Prostate gland (tissue), 2 donors: ENCODE measurements around the gene NMRK2. TPM values are rescaled to one million over a fixed set of nuclear protein-coding genes. Genes with fewer than 3 reads are reported as not detected.

ENCODE experiments used
- DNase-seq: peaks from one replicate; pipeline ENCODE4 v3.0.0-alpha.2; 2019; ENCODE audit warnings: low spot score
- H3K27ac ChIP-seq, 2 donors: fragments of 200-600 bp; sonication (generic); 2 replicates each; pipeline ENCODE4 v1.5.1; 2017 to 2019
- H3K27me3 ChIP-seq: fragments of 200-600 bp; sonication (generic); replicated peaks from 2 replicates; pipeline ENCODE4 v1.5.1; 2019; ENCODE audit not compliant: insufficient read depth
- H3K36me3 ChIP-seq, 2 donors: fragments of 200-600 bp; sonication (generic); 1 replicate in 1 of 2; 2 replicates in 1 of 2; pipeline versions ENCODE4 v1.5.1 to v1.8.1; 2017 to 2019
- H3K4me1 ChIP-seq: fragments of 200-600 bp; sonication (generic); replicated peaks from 2 replicates; pipeline ENCODE4 v1.5.1; 2019
- H3K4me3 ChIP-seq, 2 donors: fragments of 200-600 bp; sonication (generic); 2 replicates each; pipeline ENCODE4 v1.5.1; 2017 to 2019
- H3K9me3 ChIP-seq: fragments of 200-600 bp; sonication (generic); 2 replicates; pipeline ENCODE4 v1.5.1; 2017
- CTCF ChIP-seq, 4 experiments: fragments of 200-600 bp in 2 of 4; fragments of 450-650 bp in 2 of 4; sonication (generic) in 2 of 4; IDR thresholded peaks; 1 replicate in 3 of 4; 2 replicates in 1 of 4; pipeline ENCODE4 v1.5.1; 2016 to 2019; ENCODE audit warnings: antibody characterized with exemption in 4 of 4, mild to moderate bottlenecking in 2 of 4, moderate library complexity in 2 of 4
- POLR2A ChIP-seq: fragments of 450-650 bp; IDR thresholded peaks from one replicate; pipeline ENCODE4 v1.6.1; 2016; ENCODE audit warnings: antibody characterized with exemption, mild to moderate bottlenecking
- POLR2AphosphoS5 ChIP-seq: sonication (generic); formaldehyde crosslinking; IDR thresholded peaks from one replicate; pipeline ENCODE4 v1.6.1; 2017; ENCODE audit warnings: antibody characterized with exemption
- WGBS: methylation state at CpG from one replicate; pipeline ENCODE4 v1.1.5; 2018; 5-methylcytosine and 5-hydroxymethylcytosine counted together
- intact Hi-C: fragments of 100-400 bp; cut with DNase I; formaldehyde crosslinking; loops from one replicate; pipeline ENCODE4 v1.14.2; 2022
- total RNA-seq, 2 donors: library from RNA; depleted of rRNA; stranded (reverse); fragments of >200 nt; gene quantifications; one replicate each; pipeline ENCODE4 v1.1.0, GENCODE V29; 2016

The NMRK2 gene
- total RNA-seq, 2 donors from 2014 or later, result 0.64 to 1.8 TPM

DNA sequence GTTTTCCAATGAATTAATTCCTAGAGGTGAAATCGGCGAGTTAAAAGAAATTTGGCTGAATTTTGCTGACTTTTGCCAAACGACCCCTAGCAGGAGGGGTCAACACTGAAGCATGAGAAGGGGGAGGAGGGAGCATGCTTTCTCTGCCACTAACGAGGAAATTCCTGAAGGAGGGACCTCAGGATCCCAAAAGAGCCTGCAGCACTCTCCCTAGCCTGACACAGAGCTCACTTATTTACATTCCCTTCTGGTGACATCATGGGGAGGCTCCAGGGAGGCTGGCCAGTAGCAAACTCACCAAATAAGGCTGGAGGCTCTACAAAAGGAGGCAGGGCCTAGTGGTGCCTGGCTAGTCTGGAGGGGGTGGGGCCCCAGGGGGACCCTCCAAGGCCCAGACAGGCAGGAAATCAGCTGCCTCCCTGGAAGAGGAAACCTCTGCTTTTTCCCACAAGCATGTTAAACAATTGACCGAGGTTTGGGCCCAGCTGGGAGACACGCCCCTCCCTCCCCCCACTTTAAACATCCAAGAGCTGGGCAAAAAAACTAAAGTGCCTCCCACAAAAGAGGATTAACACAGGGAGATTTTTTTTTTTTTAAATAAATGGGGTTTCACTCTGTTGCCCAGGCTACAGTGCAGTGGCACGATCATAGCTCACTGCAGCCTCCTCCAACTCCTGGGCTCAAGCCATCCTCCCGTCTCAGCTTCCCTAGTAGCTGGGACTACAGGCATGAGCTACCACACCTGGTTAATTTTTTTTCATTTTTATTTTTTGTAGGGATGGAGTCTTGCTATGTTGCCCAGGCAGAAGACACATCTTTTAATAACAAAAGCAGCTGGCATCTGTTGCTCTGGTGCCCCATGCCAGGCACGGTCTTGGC is 35.9 kb downstream of the NMRK2 start:
- H3K9me3 ChIP-seq, result no peaks in the 10 kb centered on the region
- DNase-seq, result peak; percentile 92
- WGBS, result 23% methylated on average over 9 of the region's 9 CpGs
- H3K4me3 ChIP-seq, result peak overlapping the region in 1 of 2 donors; percentile 97
- H3K36me3 ChIP-seq, result peaks cover 4 to 9% of the 10 kb centered on the region in 2 donors
- H3K4me1 ChIP-seq, result peaks cover 7% of the 10 kb centered on the region
- peak; percentile 65 for TF ChIP-seq POLR2A
- peak in 1 of 4 experiments; percentile 1 for TF ChIP-seq CTCF (IDR thresholded peaks at IDR 0.05)
- TF ChIP-seq POLR2AphosphoS5, result peak; percentile 99
- H3K27ac ChIP-seq, result peak overlapping the region; percentile 94 to 97
- intact Hi-C loops, result no loop called here
- no peaks in the 10 kb centered on the region for H3K27me3 ChIP-seq

- TF ChIP-seq POLR2A (peak; percentile 37), POLR2AphosphoS5 (no peak), CTCF (IDR thresholded peaks at IDR 0.05) (no peak)
- DNase-seq, result no peak
- intact Hi-C loops, result loop anchor here (2.0 kb wide), 1 partner anchor 15 kb away; the partner anchor contains the start of gene EEF2
Measured at GRCh38 chr19:3969435-3970312, 36.8 kb downstream of the NMRK2 start.

GRCh38 chr19:3970313-3970807 is 37.5 kb downstream of the NMRK2 start:
- TF ChIP-seq POLR2A (no peak), POLR2AphosphoS5 (no peak), CTCF (IDR thresholded peaks at IDR 0.05) (no peak)
- Histone ChIP-seq H3K27me3 (no peaks in the 10 kb centered on the region), H3K9me3 (no peaks in the 10 kb centered on the region), H3K27ac (peak overlapping the region; percentile 94 to 97), H3K4me3 (peak overlapping the region; percentile 97 to 99), H3K4me1 (peaks cover 7% of the 10 kb centered on the region), H3K36me3 (no peaks in the 10 kb centered on the region)
- under 1% methylated on average over 22 of the region's 22 CpGs for WGBS
- intact Hi-C loops, result loop anchor here (2.0 kb wide), 1 partner anchor 14 kb away; the partner anchor contains the start of gene EEF2
- no peak for DNase-seq

More at GRCh38 chr19:3969435-3970312, 36.8 kb downstream of the NMRK2 start:
- Histone ChIP-seq H3K9me3 (no peaks in the 10 kb centered on the region), H3K4me1 (peaks cover 7% of the 10 kb centered on the region), H3K27ac (peak overlapping the region; percentile 94 to 97), H3K4me3 (peak overlapping the region; percentile 97 to 99), H3K36me3 (peaks cover 0 to under 1% of the 10 kb centered on the region in 2 donors), H3K27me3 (no peaks in the 10 kb centered on the region)
- 19% methylated on average over 23 of the region's 23 CpGs for WGBS

- Histone ChIP-seq H3K4me1 (peaks cover 7% of the 10 kb centered on the region), H3K27me3 (no peaks in the 10 kb centered on the region), H3K4me3 (peak within 1 kb of the TSS; percentile 97 to 99), H3K27ac (peak within 1 kb of the TSS; percentile 94 to 97), H3K36me3 (peaks cover 2 to 5% of the 10 kb centered on the region in 2 donors), H3K9me3 (no peaks in the 10 kb centered on the region)
- WGBS, result 1% methylated on average over 71 of the region's 73 CpGs
- TF ChIP-seq POLR2A (peak; percentile 93), CTCF (IDR thresholded peaks at IDR 0.05) (peak; percentile 27 to 83 (median 48)), POLR2AphosphoS5 (peak; percentile 97)
- intact Hi-C loops, result loop anchor here (2.0 kb wide), 1 partner anchor 14 kb away; the partner anchor contains the start of gene EEF2
- DNase-seq, result peak; percentile 98
Measured at GRCh38 chr19:3970808-3971598, 38.1 kb downstream of the NMRK2 start, which contains the start of gene DAPK3. DAPK3 (minus strand) TSS chr19:3971099; CDS start chr19:3969735, 1,364 bp downstream.
